Thymus (tissue), 11 donors: ENCODE measurements around the gene PTPN6. TPM values are rescaled to one million over a fixed set of nuclear protein-coding genes. Genes with fewer than 3 reads are reported as not detected.

ENCODE experiments used
- DNase-seq, 9 donors: peaks; one replicate each; pipeline ENCODE4 v3.0.0-alpha.2; 2013; ENCODE audit warnings: low spot score in 9 of 9, low read depth in 6 of 9, missing footprints in 1 of 9
- H3K27ac ChIP-seq, 2 donors: one replicate each; pipeline ENCODE4 v1.5.1; 2013; ENCODE audit warnings: control low read depth in 1 of 2, low read depth in 1 of 2, low read length in 1 of 2, mild to moderate bottlenecking in 1 of 2, moderate library complexity in 1 of 2
- H3K27me3 ChIP-seq, 2 donors: one replicate each; pipeline ENCODE4 v1.5.1; 2013; ENCODE audit warnings: low read length in 1 of 2; ENCODE audit not compliant: control insufficient read depth in 2 of 2, insufficient read depth in 1 of 2
- H3K36me3 ChIP-seq, 2 donors: one replicate each; pipeline ENCODE4 v1.5.1; 2013; ENCODE audit warnings: low read length in 1 of 2, mild to moderate bottlenecking in 1 of 2, moderate library complexity in 1 of 2; ENCODE audit not compliant: control insufficient read depth in 2 of 2, insufficient read depth in 2 of 2
- H3K4me1 ChIP-seq, 2 donors: one replicate each; pipeline ENCODE4 v1.5.1; 2013; ENCODE audit warnings: low read length in 2 of 2; ENCODE audit not compliant: control insufficient read depth in 2 of 2, insufficient read depth in 2 of 2
- H3K4me3 ChIP-seq, 2 donors: one replicate each; pipeline ENCODE4 v1.5.1; 2013; ENCODE audit warnings: low read length in 2 of 2, control low read depth in 1 of 2, mild to moderate bottlenecking in 1 of 2
- H3K9me3 ChIP-seq, 2 donors: one replicate each; pipeline ENCODE4 v1.5.1; 2013; ENCODE audit warnings: low read length in 1 of 2, mild to moderate bottlenecking in 1 of 2; ENCODE audit not compliant: control insufficient read depth in 2 of 2, insufficient read depth in 1 of 2
- WGBS: extraction: QIAGEN DNeasy Blood & Tissue Kit; methylation state at CpG from one replicate; pipeline ENCODE4 v1.1.7; 2013; 5-methylcytosine and 5-hydroxymethylcytosine counted together
- polyA plus RNA-seq: library from polyadenylated mRNA; stranded (reverse); fragments of 200-250 nt; gene quantifications from one replicate; pipeline ENCODE4 v1.2.3, GENCODE V29; 2013
- total RNA-seq: library from RNA; stranded (reverse); fragments of 120-200 nt; gene quantifications from one replicate; pipeline ENCODE4 v1.2.4, GENCODE V29; 2013
- donor health status: healthy.

PTPN6 gene
- total and polyA plus RNA-seq, 2 donors: 147 to 213 TPM

GRCh38 chr12:6962285-6963015, 11.3 kb downstream of the PTPN6 start:
- H3K36me3 ChIP-seq: peaks cover 59 to 81% of the 10 kb centered on the region in 2 donors
- peaks cover 41 to 81% of the 10 kb centered on the region in 2 donors for H3K4me1 ChIP-seq
- no peak for DNase-seq
- H3K9me3 ChIP-seq: peaks cover 0 to 7% of the 10 kb centered on the region in 2 donors
- peak overlapping the region in 1 of 2 donors; percentile 20 for H3K4me3 ChIP-seq
- no peaks in the 10 kb centered on the region for H3K27me3 ChIP-seq
- peak overlapping the region; percentile 69 to 76 for H3K27ac ChIP-seq
- 83% methylated on average over 25 of the region's 25 CpGs for WGBS

GRCh38 chr12:6963016-6963731, 12.0 kb downstream of the PTPN6 start:
- 95% methylated on average over 32 of the region's 32 CpGs for WGBS
- DNase-seq: no peak
- H3K36me3 ChIP-seq: peaks cover 59 to 81% of the 10 kb centered on the region in 2 donors
- peaks cover 0 to 7% of the 10 kb centered on the region in 2 donors for H3K9me3 ChIP-seq
- peak overlapping the region; percentile 76 to 80 for H3K27ac ChIP-seq
- no peaks in the 10 kb centered on the region for H3K27me3 ChIP-seq
- peaks cover 34 to 74% of the 10 kb centered on the region in 2 donors for H3K4me1 ChIP-seq
- H3K4me3 ChIP-seq: peak overlapping the region; percentile 31 to 41

GRCh38 chr12:6963791-6964413, 12.7 kb downstream of the PTPN6 start:
- peaks cover 28 to 72% of the 10 kb centered on the region in 2 donors for H3K4me1 ChIP-seq
- H3K27me3 ChIP-seq: no peaks in the 10 kb centered on the region
- peaks cover 59 to 81% of the 10 kb centered on the region in 2 donors for H3K36me3 ChIP-seq
- H3K4me3 ChIP-seq: peak overlapping the region; percentile 19 to 41
- H3K27ac ChIP-seq: peak overlapping the region; percentile 15 to 38
- no peak for DNase-seq
- WGBS: 94% methylated on average over 17 of the region's 17 CpGs
- H3K9me3 ChIP-seq: peaks cover 0 to 7% of the 10 kb centered on the region in 2 donors

GRCh38 chr12:6964605-6965025, 13.5 kb downstream of the PTPN6 start:
- Histone ChIP-seq H3K27ac (peak overlapping the region; percentile 50 to 64), H3K27me3 (no peaks in the 10 kb centered on the region), H3K4me3 (no peak overlapping the region), H3K4me1 (peaks cover 26 to 72% of the 10 kb centered on the region in 2 donors), H3K36me3 (peaks cover 52 to 79% of the 10 kb centered on the region in 2 donors), H3K9me3 (peaks cover 0 to 7% of the 10 kb centered on the region in 2 donors)
- DNase-seq: no peak
- 83% methylated on average over 8 of the region's 8 CpGs for WGBS

GRCh38 chr12:6965026-6965661, 14.0 kb downstream of the PTPN6 start:
- 35% methylated on average over 12 of the region's 12 CpGs for WGBS
- H3K4me1 ChIP-seq: peaks cover 24 to 70% of the 10 kb centered on the region in 2 donors
- H3K9me3 ChIP-seq: peaks cover 0 to 7% of the 10 kb centered on the region in 2 donors
- H3K27me3 ChIP-seq: no peaks in the 10 kb centered on the region
- H3K4me3 ChIP-seq: no peak overlapping the region
- DNase-seq: peak; percentile 73 to 92 (median 83)
- H3K27ac ChIP-seq: peak overlapping the region; percentile 50 to 64
- H3K36me3 ChIP-seq: peaks cover 47 to 76% of the 10 kb centered on the region in 2 donors

- H3K27ac ChIP-seq: no peak overlapping the region
Measured at GRCh38 chr12:6965714-6966113, 14.6 kb downstream of the PTPN6 start.

GRCh38 chr12:6966351-6966750, 15.2 kb downstream of the PTPN6 start:
- peaks cover 34 to 64% of the 10 kb centered on the region in 2 donors for H3K36me3 ChIP-seq
- peaks cover 18 to 59% of the 10 kb centered on the region in 2 donors for H3K4me1 ChIP-seq
- no peak for DNase-seq

More at GRCh38 chr12:6965714-6966113, 14.6 kb downstream of the PTPN6 start:
- Histone ChIP-seq H3K4me3 (no peak overlapping the region), H3K27me3 (no peaks in the 10 kb centered on the region), H3K9me3 (peaks cover 0 to 7% of the 10 kb centered on the region in 2 donors), H3K4me1 (peaks cover 22 to 65% of the 10 kb centered on the region in 2 donors), H3K36me3 (peaks cover 41 to 70% of the 10 kb centered on the region in 2 donors)
- DNase-seq: no peak
- 95% methylated on average over 4 of the region's 4 CpGs for WGBS

GRCh38 chr12:6967651-6968100, 16.5 kb downstream of the PTPN6 start:
- Histone ChIP-seq H3K36me3 (peaks cover 32 to 53% of the 10 kb centered on the region in 2 donors), H3K4me3 (no peak overlapping the region), H3K27me3 (no peaks in the 10 kb centered on the region), H3K9me3 (peaks cover 0 to 3% of the 10 kb centered on the region in 2 donors), H3K4me1 (peaks cover 11 to 51% of the 10 kb centered on the region in 2 donors), H3K27ac (no peak overlapping the region)
- DNase-seq: no peak
- 98% methylated on average over 10 of the region's 10 CpGs for WGBS

More at GRCh38 chr12:6966351-6966750, 15.2 kb downstream of the PTPN6 start:
- H3K27me3 ChIP-seq: no peaks in the 10 kb centered on the region
- no peak overlapping the region for H3K27ac ChIP-seq
- peaks cover 0 to 7% of the 10 kb centered on the region in 2 donors for H3K9me3 ChIP-seq
- WGBS: 82% methylated on average over 7 of the region's 7 CpGs
- H3K4me3 ChIP-seq: no peak overlapping the region
